NCI-H526 treated with DMSO at 0.1 percent for 48 hours (cell line): ENCODE data around the gene TP63.

Experiments
- DNase-seq: peaks from one replicate; lab custom pipeline; 2025; lab: John Stamatoyannopoulos, UW

Gene TP63

GRCh38 chr3:189809583-189809982, 178.4 kb downstream of the TP63 start:
- no peak for DNase-seq

GRCh38 chr3:189812806-189813465, 181.7 kb downstream of the TP63 start:
- DNase-seq, result no peak

- DNase-seq, result no peak
These were observed 182.6 kb downstream of the TP63 start for GRCh38 chr3:189813647-189814240.

- no peak for DNase-seq
These were observed 189.2 kb downstream of the TP63 start for GRCh38 chr3:189820365-189820720.

- no peak for DNase-seq
These were observed 190.1 kb downstream of the TP63 start for GRCh38 chr3:189821262-189821661.

GRCh38 chr3:189822726-189823125, 191.5 kb downstream of the TP63 start:
- DNase-seq, result no peak

- no peak for DNase-seq
These were observed 193.6 kb downstream of the TP63 start for GRCh38 chr3:189824629-189825312.

- DNase-seq, result no peak
These were observed 195.4 kb downstream of the TP63 start for GRCh38 chr3:189826566-189826965.

GRCh38 chr3:189827108-189827507, 195.9 kb downstream of the TP63 start:
- no peak for DNase-seq

- no peak for DNase-seq
These were observed 199.2 kb downstream of the TP63 start for GRCh38 chr3:189830401-189830800.

GRCh38 chr3:189833266-189833665, 202.1 kb downstream of the TP63 start:
- no peak for DNase-seq

- DNase-seq, result no peak
These were observed 202.8 kb downstream of the TP63 start for GRCh38 chr3:189833996-189834395.

GRCh38 chr3:189834462-189834861, 203.3 kb downstream of the TP63 start:
- DNase-seq, result no peak

- DNase-seq, result no peak
These were observed 205.6 kb downstream of the TP63 start for GRCh38 chr3:189836795-189837194.

GRCh38 chr3:189838291-189838690, 207.1 kb downstream of the TP63 start:
- no peak for DNase-seq

GRCh38 chr3:189839576-189839975, 208.4 kb downstream of the TP63 start:
- no peak for DNase-seq

- no peak for DNase-seq
These were observed 210.4 kb downstream of the TP63 start for GRCh38 chr3:189841473-189842205.

GRCh38 chr3:189842681-189843602, 211.8 kb downstream of the TP63 start:
- no peak for DNase-seq

- no peak for DNase-seq
These were observed 213.9 kb downstream of the TP63 start for GRCh38 chr3:189845069-189845468.

- no peak for DNase-seq
These were observed 217.3 kb downstream of the TP63 start for GRCh38 chr3:189848395-189849040.

GRCh38 chr3:189849262-189849661, 218.1 kb downstream of the TP63 start:
- DNase-seq, result no peak
